SK-N-SH (cell line): ENCODE results near the gene KMT5C. TPM values are rescaled to one million over a fixed set of nuclear protein-coding genes. Genes with fewer than 3 reads are reported as not detected.

Experiments
- CTCF ChIA-PET: fragments of 300-600, 350-600 bp; formaldehyde crosslinking; extraction: SDS; loops from one replicate; lab custom pipeline; 2021; lab: Yijun Ruan, JAX
- POLR2A ChIA-PET: fragments of 350-600 bp; sonication (Branson Sonifier 250); formaldehyde crosslinking; extraction: SDS; loops from one replicate; lab custom pipeline; 2020; ENCODE audit warnings: antibody characterized with exemption, inconsistent platforms; lab: Yijun Ruan, JAX
- DNase-seq: peaks from one replicate; pipeline ENCODE4 v3.0.0; 2012
- H2AFZ ChIP-seq: fragments of 200-600 bp; sonication (generic); 2 replicates; pipeline ENCODE4 v1.8.1; 2016; ENCODE audit warnings: antibody characterized with exemption, mild to moderate bottlenecking, low read depth
- H3F3A ChIP-seq: fragments of 200-600 bp; sonication (generic); replicated peaks from 2 replicates; pipeline ENCODE3; 2016; ENCODE audit warnings: antibody characterized with exemption, mild to moderate bottlenecking; ENCODE audit not compliant: insufficient read depth
- H3K27ac ChIP-seq, 2 experiments: fragments of 200-500 bp in 1 of 2; fragments of 200-600 bp in 1 of 2; sonication (Bioruptor generic) in 1 of 2; sonication (generic), shearing (Covaris generic) in 1 of 2; 2 replicates each; pipeline versions ENCODE4 v1.5.1 to v1.6.1; 2014 to 2016; ENCODE audit warnings: low read depth in 2 of 2, inconsistent platforms in 1 of 2, low read length in 1 of 2, mild to moderate bottlenecking in 1 of 2, mixed read lengths in 1 of 2
- H3K27me3 ChIP-seq: fragments of 200-600 bp; sonication (generic), shearing (Covaris generic); 2 replicates; pipeline ENCODE4 v1.6.1; 2016; ENCODE audit warnings: mixed run types; ENCODE audit not compliant: insufficient read depth
- H3K36me3 ChIP-seq, 2 experiments: fragments of 200-500 bp in 1 of 2; fragments of 200-600 bp in 1 of 2; sonication (Bioruptor generic) in 1 of 2; sonication (generic) in 1 of 2; replicated peaks in 1 of 2; 2 replicates each; pipeline versions ENCODE3 to v1.5.1; 2014 to 2016; ENCODE audit warnings: low read length in 1 of 2, mild to moderate bottlenecking in 1 of 2; ENCODE audit not compliant: insufficient read depth in 2 of 2, control insufficient read depth in 1 of 2
- H3K4me1 ChIP-seq, 2 experiments: fragments of 200-500 bp in 1 of 2; fragments of 200-600 bp in 1 of 2; sonication (Bioruptor generic) in 1 of 2; sonication (generic), shearing (Covaris generic) in 1 of 2; 2 replicates each; pipeline versions ENCODE4 v1.5.1 to v1.6.1; 2014 to 2016; ENCODE audit warnings: low read depth in 1 of 2, low read length in 1 of 2, mixed run types in 1 of 2; ENCODE audit not compliant: insufficient read depth in 2 of 2, control insufficient read depth in 1 of 2
- H3K4me2 ChIP-seq: fragments of 200-600 bp; sonication (generic), shearing (Covaris generic); 2 replicates; pipeline ENCODE4 v1.6.1; 2017; ENCODE audit warnings: mixed run types
- H3K4me3 ChIP-seq, 2 experiments: fragments of 200-500 bp in 1 of 2; fragments of 200-600 bp in 1 of 2; sonication (Bioruptor generic) in 1 of 2; sonication (generic), shearing (Covaris generic) in 1 of 2; 2 replicates each; pipeline versions ENCODE4 v1.5.1 to v1.8.1; 2014 to 2016; ENCODE audit warnings: low read depth in 2 of 2, inconsistent platforms in 1 of 2, low read length in 1 of 2, mild to moderate bottlenecking in 1 of 2, mixed read lengths in 1 of 2, moderate library complexity in 1 of 2
- H3K79me2 ChIP-seq: fragments of 200-600 bp; sonication (generic); 2 replicates; pipeline ENCODE4 v1.8.1; 2017; ENCODE audit warnings: mild to moderate bottlenecking; ENCODE audit not compliant: insufficient read depth
- H3K9ac ChIP-seq: fragments of 200-600 bp; sonication (generic); 2 replicates; pipeline ENCODE4 v1.6.1; 2017; ENCODE audit warnings: mixed run types
- H3K9me2 ChIP-seq: fragments of 200-600 bp; sonication (generic); 2 replicates; pipeline ENCODE4 v1.6.1; 2017; ENCODE audit warnings: mixed run types
- H3K9me3 ChIP-seq: fragments of 200-600 bp; sonication (generic); 2 replicates; pipeline ENCODE4 v1.6.1; 2017; ENCODE audit warnings: mixed run types, mild to moderate bottlenecking, moderate library complexity
- H4K20me1 ChIP-seq: fragments of 200-600 bp; sonication (generic); 2 replicates; pipeline ENCODE4 v1.6.1; 2017; ENCODE audit warnings: mild to moderate bottlenecking, mixed run types; ENCODE audit not compliant: insufficient read depth
- ELF1 ChIP-seq: IDR thresholded peaks from 2 replicates; pipeline ENCODE4 v1.4.0; 2012
- FOXJ3 ChIP-seq: sonication (generic); formaldehyde crosslinking; IDR thresholded peaks from 2 replicates; pipeline ENCODE4 v1.5.1; 2020; ENCODE audit warnings: mild to moderate bottlenecking, missing genetic modification reagents
- GABPA ChIP-seq: IDR thresholded peaks from 2 replicates; pipeline ENCODE4 v1.4.0; 2012; ENCODE audit warnings: low read depth, mild to moderate bottlenecking
- MXI1 ChIP-seq: IDR thresholded peaks from 2 replicates; pipeline ENCODE4 v1.6.1; 2012; ENCODE audit warnings: mild to moderate bottlenecking, low read depth, low read length, improper control_type of control experiment
- NFIC ChIP-seq: IDR thresholded peaks from 2 replicates; pipeline ENCODE4 v1.4.0; 2012; ENCODE audit warnings: borderline replicate concordance
- NRF1 ChIP-seq: IDR thresholded peaks from 2 replicates; pipeline ENCODE4 v1.6.1; 2012; ENCODE audit warnings: low read depth, mild to moderate bottlenecking, low read length
- POLR2AphosphoS5 ChIP-seq: IDR thresholded peaks from 2 replicates; pipeline ENCODE4 v1.6.1; 2012; ENCODE audit warnings: low read depth, low read length
- RCOR1 ChIP-seq: fragments of 150-350 bp; IDR thresholded peaks from 2 replicates; pipeline ENCODE4 v1.6.1; 2017; ENCODE audit warnings: antibody characterized with exemption, low read length
- SIN3A ChIP-seq: IDR thresholded peaks from 2 replicates; pipeline ENCODE4 v1.6.1; 2012; ENCODE audit warnings: low read depth, mild to moderate bottlenecking, low read length, moderate library complexity, borderline replicate concordance
- TAF1 ChIP-seq: IDR thresholded peaks from 2 replicates; pipeline ENCODE4 v1.6.1; 2012; ENCODE audit warnings: low read depth, mild to moderate bottlenecking, low read length, moderate library complexity, borderline replicate concordance
- YY1 ChIP-seq: IDR thresholded peaks from 2 replicates; pipeline ENCODE4 v1.4.0; 2012; ENCODE audit warnings: low read depth, mild to moderate bottlenecking
- ZBTB33 ChIP-seq: IDR thresholded peaks from 2 replicates; pipeline ENCODE4 v1.4.0; 2012; ENCODE audit warnings: low read depth, borderline replicate concordance
- WGBS: methylation state at CpG from one replicate; pipeline ENCODE4 v1.1.6; 2017; ENCODE audit warnings: low lambda C conversion rate; 5-methylcytosine and 5-hydroxymethylcytosine counted together
- polyA plus RNA-seq, 3 experiments: library from polyadenylated mRNA; depleted of rRNA; stranded (reverse); fragments of >200 nt; gene quantifications; 2 replicates each; pipeline ENCODE4 v1.2.3, GENCODE V29; 2012
- TF ChIP-seq, protein P1 (sequence below): IDR thresholded peaks from 2 replicates; pipeline ENCODE4 v1.4.0; 2012; ENCODE audit warnings: low read depth
- TF ChIP-seq, protein P2 (sequence below): IDR thresholded peaks from 2 replicates; pipeline ENCODE4 v1.6.1; 2012; ENCODE audit warnings: mild to moderate bottlenecking, low read depth, low read length, moderate library complexity

The KMT5C gene
- polyA plus RNA-seq, 1 of the 3 experiments (the other 2 are of a cell fraction), result 14.0 TPM

DNA sequence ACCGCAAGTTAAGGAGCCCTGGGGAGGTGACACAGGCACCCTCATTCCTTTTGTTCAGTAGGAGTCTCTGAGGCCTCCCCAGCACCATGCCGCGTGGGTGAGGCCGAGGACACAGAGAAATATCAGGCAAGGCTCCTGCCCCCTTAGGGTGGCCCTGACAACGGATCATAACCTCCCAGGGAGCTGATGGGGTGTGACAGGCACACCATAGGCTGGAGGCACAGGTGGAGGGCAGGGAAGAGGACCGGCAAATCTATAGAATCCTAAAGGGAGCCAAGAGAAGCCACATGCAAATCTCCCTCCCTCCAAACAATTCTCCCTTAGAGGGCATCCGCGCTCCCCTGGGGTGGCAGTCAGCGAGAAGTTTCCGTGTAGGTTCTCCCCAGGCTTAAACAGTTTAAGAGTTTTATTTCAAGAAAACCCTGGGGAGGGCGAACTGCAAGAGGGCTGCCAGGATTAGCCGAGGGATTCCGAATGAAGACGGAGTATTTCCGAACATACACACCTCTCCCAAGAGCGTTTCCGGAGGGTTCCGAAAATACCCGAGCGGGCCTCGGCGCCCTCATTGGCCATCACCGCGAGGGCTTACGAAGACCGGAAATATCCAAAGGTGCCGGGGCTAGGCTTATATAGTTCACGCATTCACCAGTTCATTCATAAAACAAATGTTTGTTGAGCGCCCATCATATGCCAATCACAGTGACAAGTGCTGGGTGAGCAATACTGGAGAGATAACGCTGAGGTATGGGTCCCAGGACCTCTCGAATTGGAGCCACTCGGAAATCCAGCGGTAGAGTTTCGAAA lies 45.4 kb downstream of the KMT5C start:
- peak; percentile 90 for DNase-seq
- H2AFZ ChIP-seq, result peak overlapping the region; percentile 94
- no peaks in the 10 kb centered on the region for H3K27me3 ChIP-seq
- peaks cover 33 to 36% of the 10 kb centered on the region in 2 experiments for H3K36me3 ChIP-seq
- peaks cover 44% of the 10 kb centered on the region for H3K79me2 ChIP-seq
- ChIA-PET POLR2A (interaction anchor here (1.4 to 1.9 kb wide), 2 partner anchors 22 to 98 kb away, joined by 3 to 12 read pairs; partner anchors contain the start of gene UBE2S), CTCF (interaction anchor here (0.6 to 2.9 kb wide), 9 partner anchors 12 to 269 kb away, joined by 3 to 33 read pairs (median 6); partner anchors contain the start of gene DNAAF3)
- peak overlapping the region; percentile 98 for H3K27ac ChIP-seq
- no peaks in the 10 kb centered on the region for H3K9me3 ChIP-seq
- H3K4me3 ChIP-seq, result peak overlapping the region; percentile 86 to 97
- no peaks in the 10 kb centered on the region for H3K9me2 ChIP-seq
- peaks cover 25 to 46% of the 10 kb centered on the region in 2 experiments; a peak in 3 of 4 replicates for H3K4me1 ChIP-seq
- TF ChIP-seq NRF1 (no peak), ZBTB33 (peak; percentile 21; the same call in 1 of the 2 replicates)
- TF ChIP-seq, protein P1, sequence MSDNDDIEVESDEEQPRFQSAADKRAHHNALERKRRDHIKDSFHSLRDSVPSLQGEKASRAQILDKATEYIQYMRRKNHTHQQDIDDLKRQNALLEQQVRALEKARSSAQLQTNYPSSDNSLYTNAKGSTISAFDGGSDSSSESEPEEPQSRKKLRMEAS, result no peak
- peak overlapping the region; percentile 97 for H3K9ac ChIP-seq
- 15% methylated on average over 11 of the region's 34 CpGs for WGBS
- H3F3A ChIP-seq, result peaks cover 23% of the 10 kb centered on the region
- H3K4me2 ChIP-seq, result peak overlapping the region; percentile 78
- peaks cover 42% of the 10 kb centered on the region for H4K20me1 ChIP-seq

- peak within 1 kb of the TSS; percentile 100 for H3K4me2 ChIP-seq
- H3K27me3 ChIP-seq, result no peaks in the 10 kb centered on the region
- H3K27ac ChIP-seq, result peak within 1 kb of the TSS; percentile 98
- peak within 1 kb of the TSS; percentile 94 for H2AFZ ChIP-seq
- TF ChIP-seq MXI1 (peak; percentile 21; the same call in 1 of the 2 replicates), RCOR1 (no peak), SIN3A (peak; percentile 97), FOXJ3 (CRISPR knock-in tag) (no peak), NFIC (no peak), ELF1 (peak; percentile 63), GABPA (peak; percentile 90), TAF1 (peak; percentile 100), YY1 (peak; percentile 53), POLR2AphosphoS5 (peak; percentile 100)
- TF ChIP-seq, protein P1, result peak; percentile 64
- TF ChIP-seq, protein P2, sequence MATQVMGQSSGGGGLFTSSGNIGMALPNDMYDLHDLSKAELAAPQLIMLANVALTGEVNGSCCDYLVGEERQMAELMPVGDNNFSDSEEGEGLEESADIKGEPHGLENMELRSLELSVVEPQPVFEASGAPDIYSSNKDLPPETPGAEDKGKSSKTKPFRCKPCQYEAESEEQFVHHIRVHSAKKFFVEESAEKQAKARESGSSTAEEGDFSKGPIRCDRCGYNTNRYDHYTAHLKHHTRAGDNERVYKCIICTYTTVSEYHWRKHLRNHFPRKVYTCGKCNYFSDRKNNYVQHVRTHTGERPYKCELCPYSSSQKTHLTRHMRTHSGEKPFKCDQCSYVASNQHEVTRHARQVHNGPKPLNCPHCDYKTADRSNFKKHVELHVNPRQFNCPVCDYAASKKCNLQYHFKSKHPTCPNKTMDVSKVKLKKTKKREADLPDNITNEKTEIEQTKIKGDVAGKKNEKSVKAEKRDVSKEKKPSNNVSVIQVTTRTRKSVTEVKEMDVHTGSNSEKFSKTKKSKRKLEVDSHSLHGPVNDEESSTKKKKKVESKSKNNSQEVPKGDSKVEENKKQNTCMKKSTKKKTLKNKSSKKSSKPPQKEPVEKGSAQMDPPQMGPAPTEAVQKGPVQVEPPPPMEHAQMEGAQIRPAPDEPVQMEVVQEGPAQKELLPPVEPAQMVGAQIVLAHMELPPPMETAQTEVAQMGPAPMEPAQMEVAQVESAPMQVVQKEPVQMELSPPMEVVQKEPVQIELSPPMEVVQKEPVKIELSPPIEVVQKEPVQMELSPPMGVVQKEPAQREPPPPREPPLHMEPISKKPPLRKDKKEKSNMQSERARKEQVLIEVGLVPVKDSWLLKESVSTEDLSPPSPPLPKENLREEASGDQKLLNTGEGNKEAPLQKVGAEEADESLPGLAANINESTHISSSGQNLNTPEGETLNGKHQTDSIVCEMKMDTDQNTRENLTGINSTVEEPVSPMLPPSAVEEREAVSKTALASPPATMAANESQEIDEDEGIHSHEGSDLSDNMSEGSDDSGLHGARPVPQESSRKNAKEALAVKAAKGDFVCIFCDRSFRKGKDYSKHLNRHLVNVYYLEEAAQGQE, result peak; percentile 81; the same call in 1 of the 2 replicates
- CTCF ChIA-PET, result interaction anchor here (0.7 to 5.3 kb wide), 3 partner anchors 84 to 244 kb away, joined by 3 to 22 read pairs (median 19); no protein-coding TSS in a partner anchor
- H3K9me3 ChIP-seq, result no peaks in the 10 kb centered on the region
- H3F3A ChIP-seq, result peaks cover 29% of the 10 kb centered on the region
- H4K20me1 ChIP-seq, result peaks cover 50% of the 10 kb centered on the region
- H3K4me1 ChIP-seq, result peaks cover 25 to 51% of the 10 kb centered on the region in 2 experiments; a peak in 3 of 4 replicates
- H3K9me2 ChIP-seq, result no peaks in the 10 kb centered on the region
- POLR2A ChIA-PET, result no interaction called here
- peak within 1 kb of the TSS; percentile 97 for H3K9ac ChIP-seq
- peaks cover 48% of the 10 kb centered on the region for H3K79me2 ChIP-seq
- peak within 1 kb of the TSS; percentile 86 to 97 for H3K4me3 ChIP-seq
- peak; percentile 94 for DNase-seq
- peaks cover 39% of the 10 kb centered on the region in 2 experiments for H3K36me3 ChIP-seq
- under 1% methylated on average over 45 of the region's 68 CpGs for WGBS
Measured at GRCh38 chr19:55385724-55386492, 46.2 kb downstream of the KMT5C start, which contains the start of gene RPL28. Gene RPL28 (plus strand): TSS chr19:55385932. CDS start chr19:55386358, 426 bp downstream.
